T-helper 1 cell treated with Interleukin-12 subunit alpha and Interleukin-12 subunit beta and Interleukin-4 antibody, amounts not matched to agents 30 μg/mL and 1 μg/mL, for 36 hours (primary cell): Measurements from ENCODE around the gene TBC1D16.

Source experiments
- H3K27ac Mint-ChIP-seq: one replicate; pipeline ENCODE4 v1.8.0; 2021; ENCODE audit warnings: mild to moderate bottlenecking, mixed read lengths
- H3K27me3 Mint-ChIP-seq: one replicate; pipeline ENCODE4 v1.8.0; 2021; ENCODE audit warnings: low read depth, mixed read lengths
- H3K36me3 Mint-ChIP-seq: one replicate; pipeline ENCODE4 v1.8.0; 2021; ENCODE audit warnings: low read depth, mixed read lengths
- H3K4me1 Mint-ChIP-seq: one replicate; pipeline ENCODE4 v1.8.0; 2021; ENCODE audit warnings: low read depth, mixed read lengths
- H3K4me3 Mint-ChIP-seq: one replicate; pipeline ENCODE4 v1.8.0; 2021; ENCODE audit warnings: mild to moderate bottlenecking, moderate library complexity, mixed read lengths
- H3K9me3 Mint-ChIP-seq: one replicate; pipeline ENCODE4 v1.8.0; 2021; ENCODE audit warnings: mixed read lengths

Gene TBC1D16

GRCh38 chr17:79892457-79893241 lies 143.0 kb downstream of the TBC1D16 start:
- peaks cover 10% of the 10 kb centered on the region for H3K27me3 Mint-ChIP-seq
- H3K27ac Mint-ChIP-seq: no peak overlapping the region
- no peaks in the 10 kb centered on the region for H3K36me3 Mint-ChIP-seq

GRCh38 chr17:79891113-79891730 lies 144.4 kb downstream of the TBC1D16 start:
- no peak overlapping the region for H3K27ac Mint-ChIP-seq
- no peak overlapping the region for H3K4me3 Mint-ChIP-seq

More at GRCh38 chr17:79892457-79893241, 143.0 kb downstream of the TBC1D16 start:
- Mint-ChIP-seq H3K9me3 (no peaks in the 10 kb centered on the region), H3K4me1 (no peaks in the 10 kb centered on the region), H3K4me3 (no peak overlapping the region)

GRCh38 chr17:79890706-79891105 lies 145.0 kb downstream of the TBC1D16 start:
- H3K4me1 Mint-ChIP-seq: no peaks in the 10 kb centered on the region
- H3K9me3 Mint-ChIP-seq: no peaks in the 10 kb centered on the region
- no peak overlapping the region for H3K27ac Mint-ChIP-seq
- no peak overlapping the region for H3K4me3 Mint-ChIP-seq
- peaks cover 17% of the 10 kb centered on the region for H3K27me3 Mint-ChIP-seq
- H3K36me3 Mint-ChIP-seq: no peaks in the 10 kb centered on the region

More at GRCh38 chr17:79891113-79891730, 144.4 kb downstream of the TBC1D16 start:
- Mint-ChIP-seq H3K27me3 (peaks cover 16% of the 10 kb centered on the region), H3K4me1 (no peaks in the 10 kb centered on the region), H3K36me3 (no peaks in the 10 kb centered on the region), H3K9me3 (no peaks in the 10 kb centered on the region)

DNA sequence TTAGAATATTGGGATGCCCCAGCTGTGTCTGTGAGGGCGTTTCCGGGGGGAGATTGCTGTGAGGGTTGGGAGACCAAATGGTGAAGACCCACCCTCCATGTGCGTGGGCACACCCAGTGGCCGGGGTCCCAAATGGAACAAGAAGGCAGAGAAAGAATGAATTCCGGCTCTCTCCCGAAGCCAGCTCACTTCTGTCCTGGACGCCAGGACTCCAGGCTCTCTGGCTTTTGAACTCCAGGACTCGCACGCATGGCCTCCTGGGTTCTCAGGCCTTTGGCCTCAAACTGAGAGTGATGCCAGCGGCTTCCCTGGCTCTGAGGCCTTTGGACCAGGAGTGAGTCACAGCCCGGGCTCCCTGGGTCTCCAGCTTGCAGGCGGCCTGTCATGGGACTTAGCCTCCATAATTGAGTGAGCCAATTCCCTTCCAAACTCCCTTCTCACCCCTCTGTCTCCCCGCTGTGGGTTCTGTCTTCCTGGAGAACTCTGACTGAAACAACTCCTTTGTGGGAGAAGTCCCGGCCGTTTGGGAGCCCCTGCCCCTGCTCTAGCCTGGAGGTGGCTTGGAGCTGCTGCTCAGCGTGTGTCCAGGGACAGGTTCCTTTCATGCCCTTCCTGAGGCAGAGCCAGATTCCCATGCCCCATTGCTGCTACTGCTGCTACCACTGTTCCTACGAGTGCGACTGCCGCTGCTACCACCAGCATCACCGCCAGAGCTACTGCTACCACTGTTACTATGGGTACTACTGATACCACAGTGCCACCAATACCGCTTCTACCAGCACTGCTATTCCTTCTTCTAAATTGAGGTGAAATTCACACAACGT lies 146.6 kb downstream of the TBC1D16 start:
- Mint-ChIP-seq H3K27me3 (peaks cover 21% of the 10 kb centered on the region), H3K4me1 (no peaks in the 10 kb centered on the region), H3K27ac (no peak overlapping the region), H3K4me3 (no peak overlapping the region), H3K36me3 (no peaks in the 10 kb centered on the region), H3K9me3 (no peaks in the 10 kb centered on the region)

GRCh38 chr17:79888009-79888540 lies 147.6 kb downstream of the TBC1D16 start:
- no peak overlapping the region for H3K27ac Mint-ChIP-seq
- no peaks in the 10 kb centered on the region for H3K9me3 Mint-ChIP-seq
- H3K4me1 Mint-ChIP-seq: no peaks in the 10 kb centered on the region
- H3K4me3 Mint-ChIP-seq: no peak overlapping the region
- H3K36me3 Mint-ChIP-seq: no peaks in the 10 kb centered on the region
- H3K27me3 Mint-ChIP-seq: peaks cover 30% of the 10 kb centered on the region

GRCh38 chr17:79887451-79887991 lies 148.2 kb downstream of the TBC1D16 start:
- Mint-ChIP-seq H3K9me3 (no peaks in the 10 kb centered on the region), H3K27ac (no peak overlapping the region), H3K36me3 (no peaks in the 10 kb centered on the region), H3K4me1 (no peaks in the 10 kb centered on the region), H3K4me3 (no peak overlapping the region), H3K27me3 (peaks cover 34% of the 10 kb centered on the region)

DNA sequence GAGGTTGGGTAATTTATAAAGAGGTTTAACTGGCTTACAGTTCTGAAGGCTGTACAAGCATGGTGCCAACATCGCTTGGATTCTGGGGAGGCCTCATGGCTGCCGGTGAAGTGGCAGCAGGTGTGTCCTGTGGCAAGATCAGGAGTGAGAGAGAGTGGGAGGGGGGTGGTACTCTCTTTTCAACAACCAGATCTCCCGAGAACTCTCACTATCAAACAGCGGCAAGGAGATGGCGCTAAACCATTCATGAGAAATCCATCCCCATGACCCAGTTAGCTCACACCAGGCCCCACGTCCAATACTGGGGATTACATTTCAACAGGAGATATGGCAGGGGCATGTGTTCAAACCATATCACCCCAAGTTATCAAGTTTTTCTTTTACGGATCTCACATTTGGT lies 152.5 kb downstream of the TBC1D16 start:
- Mint-ChIP-seq H3K9me3 (no peaks in the 10 kb centered on the region), H3K4me3 (no peak overlapping the region), H3K27ac (no peak overlapping the region), H3K36me3 (no peaks in the 10 kb centered on the region), H3K4me1 (no peaks in the 10 kb centered on the region), H3K27me3 (peaks cover 40% of the 10 kb centered on the region)
